ENCODE data around the gene OR56A3.
"Not testable (repeated sequence)": the region's sequence is repeated elsewhere in the genome, so short reads cannot be mapped to it uniquely, and the experiment has no call there.

OR56A3 gene, protein sequence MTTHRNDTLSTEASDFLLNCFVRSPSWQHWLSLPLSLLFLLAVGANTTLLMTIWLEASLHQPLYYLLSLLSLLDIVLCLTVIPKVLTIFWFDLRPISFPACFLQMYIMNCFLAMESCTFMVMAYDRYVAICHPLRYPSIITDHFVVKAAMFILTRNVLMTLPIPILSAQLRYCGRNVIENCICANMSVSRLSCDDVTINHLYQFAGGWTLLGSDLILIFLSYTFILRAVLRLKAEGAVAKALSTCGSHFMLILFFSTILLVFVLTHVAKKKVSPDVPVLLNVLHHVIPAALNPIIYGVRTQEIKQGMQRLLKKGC

DNA sequence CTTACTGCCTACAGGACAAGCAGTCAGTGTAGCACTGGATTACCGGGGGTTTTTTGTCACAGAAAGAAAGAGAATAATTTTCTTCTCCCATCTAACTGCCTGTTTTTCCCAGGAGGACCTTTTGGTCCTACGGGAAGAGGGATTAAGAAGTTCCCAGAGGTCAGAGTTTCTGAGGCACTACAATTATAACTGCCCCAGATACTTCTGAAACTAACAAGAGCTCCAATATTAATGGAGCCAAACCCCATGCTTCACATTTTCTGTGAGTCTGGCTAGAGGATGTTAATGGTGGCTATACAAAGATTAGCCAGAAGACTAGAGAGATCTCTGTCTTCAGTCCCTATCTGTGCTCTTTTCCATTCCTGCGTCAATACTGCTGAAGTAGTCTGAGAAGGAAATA, at the start of gene OR56A3:
OR56A3 (plus strand) TSS at position 301 of the 400 bp plus-strand sequence. CDS start 5,096 bp downstream, outside the sequence.
- DNase-seq (ENCODE audit: low read depth), result no peak

DNA sequence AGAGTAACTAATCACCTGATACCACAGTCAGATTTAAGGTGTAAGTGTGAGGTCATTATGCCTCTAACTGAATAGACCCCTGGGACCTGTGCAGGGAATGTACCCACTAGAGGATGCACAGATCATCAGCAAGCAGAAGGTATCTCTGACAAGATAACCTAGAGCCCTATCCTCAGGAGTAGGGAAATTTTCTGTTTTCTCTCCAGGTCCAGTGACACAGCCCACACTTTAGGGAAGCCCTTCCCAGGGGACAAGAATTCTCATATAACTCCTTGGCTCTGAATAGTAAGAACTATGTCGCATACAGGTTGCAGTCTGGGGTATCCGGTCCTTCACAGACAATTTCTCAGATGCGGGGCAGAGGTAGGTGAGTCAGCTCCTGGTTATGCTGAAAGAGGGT, 49.1 kb upstream of the OR56A3 start, which contains the start of gene OR52E5:
OR52E5 (plus strand) TSS at position 301 of the 400 bp plus-strand sequence. CDS start 7,569 bp downstream, outside the sequence.
- DNase-seq (ENCODE audit: low read depth), result no peak

DNA sequence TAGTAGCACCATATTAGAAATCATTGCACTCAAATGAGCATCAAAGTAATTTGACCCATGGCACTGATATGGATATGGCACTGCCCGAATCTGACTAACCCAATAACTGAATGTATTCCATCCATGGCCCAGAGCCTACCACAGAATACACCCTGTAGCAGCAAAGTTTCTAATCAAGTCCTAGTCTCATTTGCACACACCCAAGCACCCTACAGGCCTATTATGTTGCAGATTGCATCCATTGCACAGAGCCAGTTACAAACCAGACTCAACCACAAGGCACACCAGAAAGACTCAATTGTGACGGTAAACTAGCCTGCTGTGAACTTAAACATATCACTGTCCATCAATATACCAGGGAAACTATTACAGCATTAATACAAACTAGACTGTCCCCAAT, 42.5 kb upstream of the OR56A3 start:
- no peak for DNase-seq (ENCODE audit: low read depth)

DNA sequence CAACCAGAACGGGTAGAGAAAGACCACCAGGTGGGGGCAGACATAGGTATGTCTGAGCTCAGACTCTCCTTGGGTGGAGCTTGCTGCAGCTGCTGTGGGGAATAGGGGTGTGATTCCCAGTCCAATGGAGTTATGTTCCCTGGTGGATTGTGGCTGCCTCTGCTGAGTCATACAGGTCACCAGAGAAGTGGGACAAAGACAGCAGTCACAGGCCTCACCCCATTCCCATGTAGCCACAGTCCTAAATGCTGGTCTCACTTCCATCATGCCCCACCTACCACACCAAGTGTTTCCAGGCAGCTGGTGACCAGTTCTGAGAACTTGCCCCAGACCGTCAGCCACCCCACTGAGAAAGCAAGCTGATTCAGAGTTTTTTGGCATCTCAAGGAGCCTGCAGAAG, 31.5 kb upstream of the OR56A3 start:
- DNase-seq (ENCODE audit: low read depth), result no peak

DNA sequence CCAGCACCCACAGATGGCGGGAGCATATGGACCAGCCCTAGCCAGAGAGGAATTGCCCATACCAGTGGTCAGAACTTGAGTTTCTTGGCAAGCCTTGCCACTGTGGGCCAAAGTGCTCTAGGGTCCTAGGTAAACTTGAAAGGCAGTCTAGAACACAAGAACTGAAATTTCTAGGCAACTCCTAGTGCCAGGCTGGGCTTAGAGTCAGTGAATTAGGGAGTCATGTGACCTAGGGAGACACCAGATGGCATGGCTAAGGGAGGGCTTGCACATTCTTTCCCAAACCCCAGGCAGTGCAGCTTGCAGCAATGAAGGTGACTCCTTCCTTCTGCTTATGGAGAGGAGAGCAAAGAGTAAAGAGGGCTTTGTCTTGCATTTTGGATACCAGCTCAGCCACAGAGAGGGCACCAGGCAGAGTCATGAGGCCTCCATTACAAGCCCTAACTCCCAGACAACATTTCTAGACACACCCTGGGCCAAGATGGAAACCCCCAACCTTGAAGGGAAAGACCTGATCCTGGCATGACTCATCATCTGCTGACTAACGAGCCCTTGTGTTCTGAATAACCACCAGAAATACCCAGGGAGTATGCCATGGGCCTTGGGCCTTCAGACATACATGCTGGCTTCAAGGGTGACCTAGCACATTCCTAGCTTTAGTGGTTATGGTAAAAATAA, 19.2 kb upstream of the OR56A3 start:
- DNase-seq (ENCODE audit: low read depth), result no peak

DNA sequence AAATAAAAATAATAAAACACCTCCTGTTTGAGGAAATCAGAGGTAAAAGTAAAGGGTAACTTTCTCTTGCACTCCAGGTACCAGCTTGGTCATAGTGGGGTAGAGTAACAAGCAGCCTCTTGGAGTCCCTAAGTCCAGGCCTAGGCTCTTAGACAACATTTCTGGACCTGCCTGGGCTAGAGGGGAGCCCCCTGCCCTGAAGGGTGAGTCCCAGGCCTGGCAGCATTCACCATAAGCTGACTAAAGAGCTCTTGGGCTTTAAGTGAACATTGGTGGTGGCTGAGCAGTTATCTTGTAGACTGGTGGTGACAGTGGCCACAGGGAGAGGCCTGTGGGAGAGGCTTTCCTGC, 18.6 kb upstream of the OR56A3 start:
- no peak for DNase-seq (ENCODE audit: low read depth)

DNA sequence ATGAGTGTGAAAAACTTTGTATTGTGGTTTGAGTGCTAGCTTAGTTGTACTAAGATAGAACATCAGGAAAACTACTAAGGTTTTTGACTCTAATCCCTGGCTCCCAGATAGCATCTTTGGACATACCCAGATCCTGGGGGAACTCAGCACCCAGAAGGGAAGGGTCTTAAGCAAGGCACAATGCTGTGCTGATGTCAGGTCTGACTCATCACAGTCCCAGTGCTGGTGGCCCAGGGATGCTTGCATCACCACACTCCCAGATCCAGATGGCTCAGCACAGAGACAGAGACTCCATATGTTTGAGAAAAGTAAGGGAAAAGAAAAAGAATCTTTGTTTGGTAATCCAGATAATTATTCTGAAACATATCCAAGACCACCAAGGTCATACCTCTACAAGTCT, 18.3 kb upstream of the OR56A3 start:
- DNase-seq (ENCODE audit: low read depth), result no peak

DNA sequence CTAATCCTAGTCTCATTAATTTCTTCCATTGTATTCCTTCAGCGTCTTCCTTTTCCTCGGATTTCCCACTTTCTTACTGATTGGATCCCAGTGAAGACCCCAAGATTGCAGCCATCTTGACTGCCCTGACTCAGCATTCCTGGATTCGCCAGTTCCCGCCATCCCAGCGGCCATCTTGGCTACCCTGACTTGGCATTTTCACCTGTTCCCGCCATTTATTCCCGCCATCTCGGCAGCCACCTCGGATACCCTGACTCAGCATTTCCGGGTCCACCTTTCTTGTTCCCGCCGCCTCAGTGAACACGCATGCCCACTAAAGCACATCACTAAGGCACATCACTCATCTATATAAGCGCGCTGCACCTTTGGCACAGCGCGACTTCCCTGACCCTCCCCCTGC, 13.8 kb upstream of the OR56A3 start:
- DNase-seq (ENCODE audit: low read depth), result no peak

DNA sequence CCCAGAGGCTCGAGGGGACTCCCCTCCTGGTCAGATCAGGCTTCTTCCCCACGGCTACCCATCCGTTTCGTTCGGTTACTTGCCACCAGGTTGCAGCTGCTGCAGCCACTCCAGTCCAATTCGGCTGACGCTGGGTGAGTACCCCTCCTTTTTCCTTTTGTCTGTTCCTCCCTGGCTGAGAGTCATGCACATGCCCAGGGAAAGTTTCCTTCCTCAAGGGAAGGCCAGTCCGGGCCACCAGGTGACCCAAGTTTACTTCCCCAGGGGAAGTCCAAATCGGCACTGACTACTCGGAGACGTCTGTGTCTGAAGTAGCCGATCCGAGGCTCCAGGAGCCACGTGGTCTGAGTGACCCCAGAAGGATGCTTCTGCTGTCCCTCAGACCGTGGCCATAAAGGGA, 13.2 kb upstream of the OR56A3 start:
- DNase-seq (ENCODE audit: low read depth), result no peak

DNA sequence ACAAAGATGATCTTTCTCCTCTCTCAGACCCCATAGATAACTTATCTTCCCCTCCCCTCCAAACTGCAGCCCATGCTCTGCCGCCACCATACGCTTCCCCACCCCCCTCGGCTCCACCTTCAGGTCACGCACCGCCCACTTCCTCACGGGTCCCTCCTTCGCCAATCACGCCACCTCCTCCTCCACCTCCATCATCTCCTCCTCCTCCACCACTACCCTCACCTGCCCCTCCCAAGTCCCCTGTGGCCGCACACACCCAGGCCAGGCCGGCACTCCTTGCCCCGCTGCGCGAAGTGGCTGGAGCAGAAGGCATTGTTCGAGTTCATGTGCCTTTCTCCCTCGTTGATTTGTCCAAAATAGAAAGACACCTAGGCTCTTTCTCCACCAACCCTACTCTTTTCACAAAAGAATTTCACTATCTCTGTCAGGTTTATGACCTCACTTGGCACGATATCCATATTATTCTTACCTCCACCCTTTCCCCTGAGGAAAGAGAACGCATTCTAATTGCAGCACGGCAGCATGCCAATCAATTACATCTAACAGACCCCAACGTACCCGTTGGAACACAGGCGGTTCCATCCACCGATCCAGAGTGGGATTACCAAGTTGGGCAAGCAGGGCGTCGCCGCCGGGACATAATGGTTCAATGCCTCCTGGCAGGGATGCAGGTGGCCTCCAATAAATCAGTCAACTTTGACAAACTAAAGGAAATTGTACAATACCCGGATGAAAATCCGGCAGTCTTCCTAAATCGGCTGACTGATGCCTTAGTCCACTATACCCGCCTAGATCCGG, 12.3 kb upstream of the OR56A3 start:
- no peak for DNase-seq (ENCODE audit: low read depth)

DNA sequence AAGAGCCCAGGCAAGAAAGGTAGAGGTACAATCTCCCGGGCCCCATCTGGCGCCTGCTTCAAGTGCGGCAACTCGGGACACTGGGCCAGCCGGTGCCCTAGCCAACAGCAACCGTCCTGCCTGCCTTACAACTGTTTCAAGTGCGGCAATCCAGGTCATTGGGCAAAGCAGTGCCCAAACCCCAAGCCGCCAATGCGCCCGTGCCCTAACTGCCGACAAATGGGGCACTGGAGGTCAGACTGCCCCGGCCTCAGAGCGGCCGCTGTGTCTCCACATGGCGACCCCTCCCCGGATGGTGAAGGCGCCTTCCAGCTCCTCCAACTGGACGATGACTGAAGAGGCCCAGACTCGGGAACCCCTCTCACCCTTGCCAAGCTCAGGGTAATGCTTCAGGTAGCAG, 11.4 kb upstream of the OR56A3 start:
- no peak for DNase-seq (ENCODE audit: low read depth)

DNA sequence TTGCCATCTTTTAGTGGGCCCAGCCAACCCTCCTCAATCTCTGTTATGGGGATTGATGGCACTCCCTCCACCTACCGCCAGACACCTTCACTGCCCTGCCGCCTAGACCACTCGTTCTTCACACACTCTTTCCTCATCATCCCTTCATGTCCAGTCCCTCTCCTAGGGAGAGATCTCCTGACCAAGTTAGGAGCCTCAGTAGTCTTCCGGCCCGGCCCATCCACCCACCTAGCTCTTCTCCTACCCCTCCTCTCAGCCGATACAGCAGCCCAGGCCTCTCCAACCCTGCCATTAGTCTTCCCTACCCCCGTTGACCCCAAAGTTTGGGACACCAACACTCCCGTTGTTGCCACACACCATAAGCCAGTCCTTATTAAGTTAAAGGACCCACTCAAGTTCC, 11.0 kb upstream of the OR56A3 start:
- no peak for DNase-seq (ENCODE audit: low read depth)

DNA sequence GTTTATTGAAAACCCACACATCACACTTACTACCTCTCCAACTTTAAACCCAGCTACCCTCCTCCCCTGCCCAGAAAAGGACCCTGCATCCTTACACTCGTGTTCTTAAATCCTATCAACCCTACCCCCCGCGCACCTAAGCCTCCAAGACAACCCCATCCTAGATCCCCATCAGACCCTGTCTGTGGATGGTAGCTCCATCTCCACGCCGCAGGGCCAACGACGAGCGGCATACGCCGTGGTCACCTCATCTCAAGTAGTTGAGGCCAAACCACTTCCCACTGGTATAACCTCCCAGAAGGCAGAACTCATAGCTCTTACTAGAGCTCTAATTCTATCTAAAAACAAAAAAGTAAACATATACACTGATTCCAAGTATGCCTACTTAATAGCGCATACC, 9.4 kb upstream of the OR56A3 start:
- no peak for DNase-seq (ENCODE audit: low read depth)

DNA sequence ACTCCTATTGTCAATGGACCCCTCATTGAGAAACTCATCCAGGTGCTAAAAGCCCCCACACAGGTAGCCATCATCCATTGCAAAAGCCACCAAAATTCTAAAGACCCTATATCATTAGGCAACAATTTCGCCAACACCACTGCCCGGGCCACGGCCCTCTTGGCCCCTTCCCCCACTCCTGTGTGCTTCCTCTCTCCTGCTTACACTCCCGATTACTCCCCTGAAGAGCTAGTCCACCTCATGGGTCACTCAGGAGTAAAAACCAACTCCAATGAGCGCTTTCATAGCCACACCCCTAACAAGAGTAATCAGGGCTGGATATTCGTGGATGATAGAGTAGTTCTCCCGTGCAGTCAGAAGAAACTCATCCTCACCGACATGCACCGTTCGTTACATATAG, 8.9 kb upstream of the OR56A3 start:
- no peak for DNase-seq (ENCODE audit: low read depth)

DNA sequence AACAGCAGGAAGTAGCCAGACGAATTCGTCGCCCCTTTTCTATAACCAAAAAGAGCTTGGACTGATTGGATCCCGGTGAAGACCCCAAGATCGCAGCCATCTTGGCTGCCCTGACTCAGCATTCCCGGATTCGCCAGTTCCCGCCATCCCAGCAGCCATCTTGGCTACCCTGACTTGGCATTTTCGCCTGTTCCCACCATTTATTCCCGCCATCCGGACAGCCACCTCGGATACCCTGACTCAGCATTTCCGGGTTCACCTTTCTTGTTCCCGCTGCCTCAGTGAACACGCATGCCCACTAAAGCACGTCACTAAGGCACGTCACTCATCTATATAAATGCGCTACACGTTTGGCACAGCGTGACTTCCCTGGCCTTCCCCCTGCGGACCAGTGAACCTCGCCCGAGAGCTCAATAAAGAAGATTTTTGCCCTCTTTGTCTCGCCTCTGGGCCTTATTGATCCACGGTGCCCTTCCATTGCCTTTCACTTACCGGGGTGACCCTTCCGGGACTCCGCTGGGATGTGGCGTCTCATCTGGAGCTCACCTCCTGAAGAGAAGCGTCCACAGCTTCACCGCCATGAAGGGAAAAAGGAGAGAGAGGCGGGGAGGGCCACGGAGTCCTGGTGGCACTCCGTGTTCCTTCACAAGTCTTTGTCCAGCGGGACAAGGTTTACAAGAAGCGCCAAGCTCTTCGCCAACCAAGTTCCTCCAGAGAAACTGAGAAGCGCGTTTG, 4.0 kb upstream of the OR56A3 start:
- no peak for DNase-seq (ENCODE audit: low read depth)

DNA sequence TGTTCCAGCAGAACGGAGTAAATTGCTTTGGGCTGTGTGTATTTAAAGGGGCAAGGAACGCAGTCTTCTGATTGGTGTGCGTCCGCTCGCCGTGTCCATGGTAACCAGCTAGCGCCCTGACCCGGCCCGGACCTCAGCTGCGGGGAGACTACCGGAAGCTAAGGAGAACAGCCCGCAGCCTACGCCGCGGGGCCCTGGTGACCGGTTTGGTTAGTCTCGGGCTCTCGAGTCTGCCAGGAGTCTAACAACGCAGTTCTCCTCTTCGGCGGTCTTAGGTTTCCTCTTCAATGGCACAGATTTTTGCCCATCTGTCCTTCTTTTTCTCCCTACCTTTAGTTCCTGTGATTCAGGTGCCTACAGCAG, 3.5 kb upstream of the OR56A3 start:
- DNase-seq (ENCODE audit: low read depth), result no peak

DNA sequence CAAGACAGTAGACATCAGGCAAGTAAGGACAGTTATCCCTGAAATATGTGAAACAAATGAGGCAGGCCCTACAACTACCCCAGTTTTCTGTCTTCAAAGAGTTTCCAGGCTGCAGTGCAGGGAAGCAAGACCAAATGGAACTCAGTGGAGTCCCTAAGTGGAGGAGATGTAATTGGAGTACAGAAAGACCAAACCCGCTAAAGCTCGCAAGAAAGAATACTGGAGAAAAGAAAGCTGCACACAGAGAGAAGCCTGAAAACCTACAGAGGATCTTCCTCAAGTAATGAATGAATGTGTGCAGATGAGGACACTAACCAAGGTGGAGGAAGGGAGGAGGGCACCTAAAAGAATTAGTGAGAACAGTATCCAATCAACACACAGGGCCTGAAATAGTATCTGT, 1.3 kb upstream of the OR56A3 start:
- no peak for DNase-seq (ENCODE audit: low read depth)

DNA sequence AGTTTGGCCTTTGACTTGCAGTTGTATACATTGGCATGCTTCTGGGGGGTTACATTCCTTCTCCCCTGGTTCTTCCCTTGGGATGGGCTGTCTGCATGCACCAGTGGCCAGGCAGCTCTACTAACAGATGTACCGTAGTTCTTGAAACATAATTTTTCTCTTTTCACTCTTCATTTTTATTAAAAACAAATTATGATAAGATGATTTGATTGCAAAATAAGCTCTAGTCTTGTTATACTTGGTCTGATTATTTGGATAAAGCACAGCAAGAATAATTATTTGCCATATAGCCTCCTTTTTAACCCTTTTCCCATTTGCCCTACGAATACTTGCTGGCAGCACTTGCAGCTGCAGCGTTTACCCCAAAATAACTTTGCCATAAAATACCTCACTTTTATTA, 13.5 kb downstream of the OR56A3 start:
- no peak for DNase-seq (ENCODE audit: low read depth)

DNA sequence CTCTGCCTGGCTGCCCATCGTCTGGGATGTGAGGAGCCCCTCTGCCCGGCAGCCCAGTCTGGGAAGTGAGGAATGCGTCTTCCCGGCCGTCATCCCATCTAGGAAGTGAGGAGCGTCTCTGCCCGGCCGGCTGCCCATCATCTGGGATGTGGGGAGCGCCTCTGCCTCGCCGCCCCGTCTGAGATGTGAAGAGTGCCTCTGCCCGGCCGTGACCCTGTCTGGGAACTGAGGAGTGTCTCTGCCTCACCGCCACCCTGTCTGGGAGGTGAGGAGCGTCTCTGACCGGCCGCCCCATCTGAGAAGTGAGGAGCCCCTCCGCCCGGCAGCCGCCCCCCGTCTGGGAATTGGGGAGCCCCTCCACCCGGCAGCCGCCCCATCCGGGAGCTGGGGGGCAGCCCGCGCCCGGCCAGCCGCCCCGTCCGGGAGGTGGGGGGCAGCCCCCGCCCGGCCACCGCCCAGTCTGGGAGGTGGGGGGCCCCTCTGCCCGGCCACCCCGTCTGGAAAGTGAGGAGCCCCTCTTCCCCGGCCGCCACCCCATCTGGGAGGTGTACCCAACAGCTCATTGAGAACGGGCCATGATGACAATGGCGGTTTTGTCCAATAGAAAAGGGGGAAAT, 18.8 kb downstream of the OR56A3 start:
- not testable (repeated sequence) for DNase-seq (ENCODE audit: low read depth)

DNA sequence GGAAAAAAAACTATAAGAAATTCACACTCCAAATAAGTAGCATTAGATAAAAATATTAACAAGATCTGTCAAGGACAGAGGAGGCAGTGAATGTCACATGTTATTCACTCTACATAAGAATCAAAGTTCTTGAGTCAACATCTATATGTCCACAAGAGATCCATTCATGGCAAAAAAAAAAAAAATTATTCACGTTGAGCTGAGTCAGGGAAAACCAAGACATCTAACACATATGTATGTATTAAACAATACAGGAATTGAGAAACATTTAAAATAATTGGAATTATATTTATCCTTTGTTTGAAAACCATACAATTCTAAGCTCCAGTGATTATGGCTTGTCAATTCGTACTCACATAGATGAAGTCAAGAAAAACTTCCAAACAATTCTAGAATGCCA, 24.9 kb downstream of the OR56A3 start:
- DNase-seq (ENCODE audit: low read depth), result no peak

DNA sequence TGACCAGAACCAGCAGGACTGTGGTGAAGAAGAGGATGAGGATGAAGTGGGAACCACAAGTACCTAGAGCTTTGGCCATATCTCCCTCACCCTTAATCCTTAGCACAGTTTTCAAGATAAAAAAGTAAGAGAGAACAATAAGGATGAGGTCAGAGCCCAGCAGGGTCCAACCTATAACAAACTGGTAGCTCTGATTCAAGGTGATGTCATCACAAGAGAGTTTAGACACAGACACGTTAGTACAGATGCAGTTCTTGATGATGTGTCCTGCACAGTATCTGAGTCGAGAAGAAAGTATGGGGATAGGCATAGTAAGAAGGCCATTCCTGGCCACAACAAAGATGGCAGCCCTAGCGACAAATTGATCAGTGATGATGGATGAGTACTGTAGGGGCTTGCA, 25.7 kb downstream of the OR56A3 start:
- no peak for DNase-seq (ENCODE audit: low read depth)

DNA sequence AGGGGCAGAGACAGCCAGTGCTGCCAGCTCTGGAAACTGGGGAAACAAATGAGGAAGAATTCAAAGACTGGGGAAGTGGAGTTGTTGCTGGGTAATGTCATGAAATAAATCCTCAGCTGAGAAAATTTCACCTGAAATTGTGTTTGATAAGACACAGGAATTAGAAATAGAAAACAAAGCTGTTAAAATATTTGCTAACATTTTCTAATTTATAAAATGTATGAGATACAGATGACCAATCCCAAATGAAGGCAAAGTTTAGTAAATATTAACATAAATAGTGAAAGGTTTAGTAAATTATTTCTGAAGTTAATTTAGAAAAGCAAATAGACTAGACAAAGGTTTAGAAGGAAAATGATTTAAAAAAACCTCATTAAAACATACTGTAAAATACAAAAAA, 26.3 kb downstream of the OR56A3 start, which contains the start of gene OR56A5:
OR56A5 (minus strand) TSS at position 101 of the 400 bp plus-strand sequence; CDS start at position 101, 0 bp downstream.
- no peak for DNase-seq (ENCODE audit: low read depth)

Measured in stimulated activated CD8-positive, alpha-beta memory T cell treated with anti-CD3 and anti-CD28 coated beads, Interleukin-7, amount 100 ng/mL, for 24 hours (primary cell).